Lung (tissue), 12 donors: Measurements from ENCODE around the gene GALNT3. TPM values are rescaled to one million over a fixed set of nuclear protein-coding genes. Genes with fewer than 3 reads are reported as not detected.

Source experiments
- ATAC-seq: fragments of 200-7000 bp; cut with Tn5 transposase; one replicate; pipeline ENCODE4 v1.9.1; 2020; ENCODE audit warnings: moderate number of reproducible peaks; ENCODE audit not compliant: insufficient read depth, low FRiP score
- DNase-seq, 3 donors: peaks; one replicate each; pipeline ENCODE4 v3.0.0-alpha.2; 2013 to 2017
- H3K27ac ChIP-seq, 2 donors: one replicate each; pipeline ENCODE4 v1.5.1; 2013; ENCODE audit warnings: mild to moderate bottlenecking in 2 of 2, moderate library complexity in 2 of 2, control low read depth in 1 of 2, inconsistent platforms in 1 of 2, low read depth in 1 of 2, low read length in 1 of 2
- H3K27me3 ChIP-seq, 3 donors: one replicate each; pipeline ENCODE4 v1.5.1; 2013; ENCODE audit warnings: low read length in 2 of 3; ENCODE audit not compliant: control insufficient read depth in 3 of 3, insufficient read depth in 3 of 3
- H3K36me3 ChIP-seq, 4 donors: one replicate each; pipeline ENCODE4 v1.5.1; 2013; ENCODE audit warnings: low read length in 4 of 4, mild to moderate bottlenecking in 1 of 4, moderate library complexity in 1 of 4; ENCODE audit not compliant: control insufficient read depth in 4 of 4, insufficient read depth in 4 of 4
- H3K4me1 ChIP-seq, 5 donors: one replicate each; pipeline ENCODE4 v1.5.1; 2013; ENCODE audit warnings: low read length in 5 of 5, mild to moderate bottlenecking in 2 of 5, moderate library complexity in 1 of 5; ENCODE audit not compliant: control insufficient read depth in 5 of 5, insufficient read depth in 5 of 5
- H3K4me3 ChIP-seq: one replicate; pipeline ENCODE4 v1.5.1; 2013; ENCODE audit warnings: mild to moderate bottlenecking, control low read depth, moderate library complexity
- H3K9ac ChIP-seq, 2 donors: one replicate each; pipeline ENCODE4 v1.5.1; 2013; ENCODE audit warnings: low read length in 2 of 2, control low read depth in 1 of 2; ENCODE audit not compliant: insufficient read depth in 1 of 2
- H3K9me3 ChIP-seq, 4 donors: one replicate each; pipeline ENCODE4 v1.5.1; 2013; ENCODE audit warnings: low read length in 3 of 4, mild to moderate bottlenecking in 1 of 4, moderate library complexity in 1 of 4; ENCODE audit not compliant: control insufficient read depth in 4 of 4, insufficient read depth in 3 of 4
- CTCF ChIP-seq: IDR thresholded peaks from 2 replicates; pipeline ENCODE4 v1.5.1; 2012; ENCODE audit warnings: mild to moderate bottlenecking; ENCODE audit errors: control extremely low read depth, extremely low read depth
- WGBS, 2 donors: extraction: QIAGEN DNeasy Blood & Tissue Kit; methylation state at CpG; one replicate each; pipeline ENCODE4 v1.1.7; 2013; 5-methylcytosine and 5-hydroxymethylcytosine counted together
- polyA plus RNA-seq, 2 donors: library from polyadenylated mRNA; stranded (reverse); fragments of 200-250 nt; gene quantifications; one replicate each; pipeline ENCODE4 v1.2.1, GENCODE V29; 2013
- total RNA-seq, 2 donors: library from RNA; depleted of rRNA in 1 of 2; stranded (reverse); fragments of >200 nt in 1 of 2; gene quantifications; one replicate each; pipeline ENCODE4 v1.2.1, GENCODE V29; 2014 to 2021
- donor health status: control.
- donor health status: control.
- donor health status: Bipolar disorder and iron deficiency.
- donor health status: healthy.
- donor health status: DM: yes; HTN: yes; CAD: no.

GALNT3 gene
- total and polyA plus RNA-seq, 4 donors, result 15.4 to 41.9 (median 22.8) TPM

GRCh38 chr2:165833156-165833555 lies 39.1 kb upstream of the GALNT3 start:
- no peaks in the 10 kb centered on the region for H3K36me3 ChIP-seq
- H3K27me3 ChIP-seq, result peaks cover 0 to 17% (median 2%) of the 10 kb centered on the region in 3 donors
- DNase-seq (no peak), ATAC-seq (no peak)
- H3K27ac ChIP-seq, result no peak overlapping the region
- no peaks in the 10 kb centered on the region for H3K9me3 ChIP-seq
- no peak overlapping the region for H3K4me3 ChIP-seq
- H3K4me1 ChIP-seq, result peaks cover 0 to 12% (median under 1%) of the 10 kb centered on the region in 5 donors
- H3K9ac ChIP-seq, result no peak overlapping the region
- no peak for TF ChIP-seq CTCF
- 88 to 90% methylated on average over 4 of the region's 4 CpGs for WGBS, 2 donors

- ATAC-seq (no peak), DNase-seq (peak in 1 of 3 donors; percentile 11)
- no peak overlapping the region for H3K27ac ChIP-seq
- H3K27me3 ChIP-seq, result peaks cover 0 to 20% (median 7%) of the 10 kb centered on the region in 3 donors
- peaks cover 0 to 27% (median 11%) of the 10 kb centered on the region in 5 donors for H3K4me1 ChIP-seq
- H3K4me3 ChIP-seq, result no peak overlapping the region
- H3K9ac ChIP-seq, result no peak overlapping the region
- no peaks in the 10 kb centered on the region for H3K36me3 ChIP-seq
- H3K9me3 ChIP-seq, result no peaks in the 10 kb centered on the region
- WGBS, 2 donors, result 88 to 92% methylated on average over 1 of the region's 1 CpG
- no peak for TF ChIP-seq CTCF
These were observed 33.9 kb upstream of the GALNT3 start for GRCh38 chr2:165827921-165828276.

- Histone ChIP-seq H3K36me3 (no peaks in the 10 kb centered on the region), H3K9me3 (no peaks in the 10 kb centered on the region), H3K4me3 (no peak overlapping the region), H3K27ac (no peak overlapping the region), H3K27me3 (peaks cover 0 to 19% (median 13%) of the 10 kb centered on the region in 3 donors), H3K9ac (no peak overlapping the region), H3K4me1 (peaks cover 0 to 27% (median 11%) of the 10 kb centered on the region in 5 donors)
- 63 to 86% methylated on average over 3 of the region's 3 CpGs for WGBS, 2 donors
- DNase-seq (peak in 2 of 3 donors; percentile 66 to 76), ATAC-seq (no peak)
- no peak for TF ChIP-seq CTCF
These were observed 33.2 kb upstream of the GALNT3 start for GRCh38 chr2:165827016-165827920.
